Lower leg skin (tissue), 3 donors: ENCODE measurements around the gene MED9.

ENCODE experiments used
- POLR2A ChIP-seq, 2 donors: fragments of 450-650 bp; IDR thresholded peaks; one replicate each; pipeline ENCODE4 v1.6.1; 2016 to 2017; ENCODE audit warnings: antibody characterized with exemption in 2 of 2, mild to moderate bottlenecking in 1 of 2, moderate library complexity in 1 of 2
- TF ChIP-seq, protein P1 (sequence below), 3 donors: fragments of 450-650 bp; IDR thresholded peaks; one replicate each; pipeline ENCODE4 v1.5.1; 2016; ENCODE audit warnings: antibody characterized with exemption in 3 of 3, mild to moderate bottlenecking in 3 of 3, moderate library complexity in 2 of 3

DNA sequence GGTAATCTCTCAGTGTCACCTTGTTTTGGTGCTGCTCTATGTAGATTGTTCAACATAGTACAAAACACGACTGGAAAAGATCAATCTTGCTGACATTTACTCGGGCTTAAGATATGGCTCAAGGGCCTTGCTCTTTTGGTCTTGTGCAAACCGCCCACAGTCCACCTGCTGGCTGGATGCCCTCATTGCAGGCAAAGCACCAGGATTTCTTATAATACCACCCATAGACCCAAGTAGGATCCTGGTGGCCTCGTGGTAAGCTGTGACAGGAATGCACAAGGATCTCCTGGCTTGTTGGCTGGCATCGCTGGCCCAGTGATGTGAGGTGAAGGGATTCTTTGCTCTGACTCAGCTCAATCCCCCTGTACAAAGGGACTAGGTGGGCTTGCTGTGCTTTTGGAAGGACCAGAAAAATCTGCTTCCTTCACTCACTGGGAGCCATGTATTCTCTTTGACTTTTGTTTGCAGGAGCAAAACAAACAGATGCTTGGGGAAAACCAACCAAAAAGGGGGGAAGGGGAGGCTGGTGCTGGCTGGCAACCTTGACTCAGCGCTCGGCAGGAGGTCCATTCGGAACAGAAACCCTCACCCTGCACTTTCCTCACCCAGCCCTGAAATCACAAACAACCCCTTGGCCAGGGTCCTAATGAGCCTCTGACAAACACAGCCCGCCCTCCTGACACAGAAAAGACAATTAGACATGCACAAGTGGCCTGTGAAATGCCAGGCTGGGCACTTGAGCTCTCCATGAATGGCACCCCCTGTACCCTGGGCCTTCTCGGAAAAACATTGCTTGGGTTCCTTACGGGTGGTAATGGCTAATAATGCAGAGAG lies 36.6 kb upstream of the MED9 start:
- TF ChIP-seq, protein P1, sequence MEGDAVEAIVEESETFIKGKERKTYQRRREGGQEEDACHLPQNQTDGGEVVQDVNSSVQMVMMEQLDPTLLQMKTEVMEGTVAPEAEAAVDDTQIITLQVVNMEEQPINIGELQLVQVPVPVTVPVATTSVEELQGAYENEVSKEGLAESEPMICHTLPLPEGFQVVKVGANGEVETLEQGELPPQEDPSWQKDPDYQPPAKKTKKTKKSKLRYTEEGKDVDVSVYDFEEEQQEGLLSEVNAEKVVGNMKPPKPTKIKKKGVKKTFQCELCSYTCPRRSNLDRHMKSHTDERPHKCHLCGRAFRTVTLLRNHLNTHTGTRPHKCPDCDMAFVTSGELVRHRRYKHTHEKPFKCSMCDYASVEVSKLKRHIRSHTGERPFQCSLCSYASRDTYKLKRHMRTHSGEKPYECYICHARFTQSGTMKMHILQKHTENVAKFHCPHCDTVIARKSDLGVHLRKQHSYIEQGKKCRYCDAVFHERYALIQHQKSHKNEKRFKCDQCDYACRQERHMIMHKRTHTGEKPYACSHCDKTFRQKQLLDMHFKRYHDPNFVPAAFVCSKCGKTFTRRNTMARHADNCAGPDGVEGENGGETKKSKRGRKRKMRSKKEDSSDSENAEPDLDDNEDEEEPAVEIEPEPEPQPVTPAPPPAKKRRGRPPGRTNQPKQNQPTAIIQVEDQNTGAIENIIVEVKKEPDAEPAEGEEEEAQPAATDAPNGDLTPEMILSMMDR (IDR thresholded peaks at IDR 0.05), result no peak
- TF ChIP-seq POLR2A (IDR thresholded peaks at IDR 0.05), result no peak
